ENCODE measurements around the gene TRIM36. TPM values are rescaled to one million over a fixed set of nuclear protein-coding genes. Genes with fewer than 3 reads are reported as not detected.

The TRIM36 gene
- polyA plus RNA-seq, 1 donor from 2014 or later: 122 TPM

DNA sequence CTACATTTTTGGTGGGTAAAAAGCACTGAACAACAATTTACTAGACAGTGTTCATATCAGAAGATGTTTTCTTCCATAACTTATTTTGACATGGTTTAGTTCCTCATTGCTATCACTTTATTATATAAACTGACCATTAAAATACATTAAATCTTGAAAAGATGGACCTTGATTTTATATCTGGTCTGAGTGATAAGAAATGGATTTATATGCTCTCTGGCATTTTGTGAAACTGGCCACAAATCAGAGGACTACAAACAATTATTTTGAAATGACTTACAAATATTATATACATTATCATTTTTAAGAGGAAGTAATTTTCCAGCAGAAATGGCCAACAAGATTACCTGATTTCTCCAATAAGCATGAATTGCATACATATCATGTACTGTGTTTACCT, 23.6 kb upstream of the TRIM36 start:
- H3K9ac ChIP-seq (ENCODE audit: low read length): no peak overlapping the region
- no peaks in the 10 kb centered on the region for H4K20me1 ChIP-seq (ENCODE audit: insufficient read depth)
- H3K79me2 ChIP-seq (replicated peaks; ENCODE audit: insufficient read depth, low read length): no peaks in the 10 kb centered on the region
- no peak overlapping the region for H3K4me3 ChIP-seq (ENCODE audit: low read length)
- H3F3A ChIP-seq (ENCODE audit: insufficient read depth, low read length, poor library complexity, severe bottlenecking): no peaks in the 10 kb centered on the region
- H3K9me2 ChIP-seq (ENCODE audit: insufficient read depth, low read length): no peaks in the 10 kb centered on the region
- no peaks in the 10 kb centered on the region for H3K27me3 ChIP-seq (ENCODE audit: insufficient read depth, low read depth, low read length)
- H3K9me3 ChIP-seq (ENCODE audit: low read length): no peaks in the 10 kb centered on the region
- no peak for TF ChIP-seq MXI1 (conservative IDR thresholded peaks at IDR 0.05; ENCODE audit: poor library complexity, severe bottlenecking)
- TF ChIP-seq EZH2 (IDR thresholded peaks at IDR 0.05; ENCODE audit: borderline replicate concordance, insufficient read depth, low read length, poor library complexity, severe bottlenecking): no peak
- TF ChIP-seq, protein P1, sequence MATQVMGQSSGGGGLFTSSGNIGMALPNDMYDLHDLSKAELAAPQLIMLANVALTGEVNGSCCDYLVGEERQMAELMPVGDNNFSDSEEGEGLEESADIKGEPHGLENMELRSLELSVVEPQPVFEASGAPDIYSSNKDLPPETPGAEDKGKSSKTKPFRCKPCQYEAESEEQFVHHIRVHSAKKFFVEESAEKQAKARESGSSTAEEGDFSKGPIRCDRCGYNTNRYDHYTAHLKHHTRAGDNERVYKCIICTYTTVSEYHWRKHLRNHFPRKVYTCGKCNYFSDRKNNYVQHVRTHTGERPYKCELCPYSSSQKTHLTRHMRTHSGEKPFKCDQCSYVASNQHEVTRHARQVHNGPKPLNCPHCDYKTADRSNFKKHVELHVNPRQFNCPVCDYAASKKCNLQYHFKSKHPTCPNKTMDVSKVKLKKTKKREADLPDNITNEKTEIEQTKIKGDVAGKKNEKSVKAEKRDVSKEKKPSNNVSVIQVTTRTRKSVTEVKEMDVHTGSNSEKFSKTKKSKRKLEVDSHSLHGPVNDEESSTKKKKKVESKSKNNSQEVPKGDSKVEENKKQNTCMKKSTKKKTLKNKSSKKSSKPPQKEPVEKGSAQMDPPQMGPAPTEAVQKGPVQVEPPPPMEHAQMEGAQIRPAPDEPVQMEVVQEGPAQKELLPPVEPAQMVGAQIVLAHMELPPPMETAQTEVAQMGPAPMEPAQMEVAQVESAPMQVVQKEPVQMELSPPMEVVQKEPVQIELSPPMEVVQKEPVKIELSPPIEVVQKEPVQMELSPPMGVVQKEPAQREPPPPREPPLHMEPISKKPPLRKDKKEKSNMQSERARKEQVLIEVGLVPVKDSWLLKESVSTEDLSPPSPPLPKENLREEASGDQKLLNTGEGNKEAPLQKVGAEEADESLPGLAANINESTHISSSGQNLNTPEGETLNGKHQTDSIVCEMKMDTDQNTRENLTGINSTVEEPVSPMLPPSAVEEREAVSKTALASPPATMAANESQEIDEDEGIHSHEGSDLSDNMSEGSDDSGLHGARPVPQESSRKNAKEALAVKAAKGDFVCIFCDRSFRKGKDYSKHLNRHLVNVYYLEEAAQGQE (IDR thresholded peaks at IDR 0.05; ENCODE audit: borderline replicate concordance): no peak
- TF ChIP-seq SMC3 (conservative IDR thresholded peaks at IDR 0.05; ENCODE audit: poor library complexity): no peak
- TF ChIP-seq RAD21 (conservative IDR thresholded peaks at IDR 0.05): no peak
- no peak for TF ChIP-seq EP300 (conservative IDR thresholded peaks at IDR 0.05; ENCODE audit: poor library complexity, severe bottlenecking)
- TF ChIP-seq, protein P2, sequence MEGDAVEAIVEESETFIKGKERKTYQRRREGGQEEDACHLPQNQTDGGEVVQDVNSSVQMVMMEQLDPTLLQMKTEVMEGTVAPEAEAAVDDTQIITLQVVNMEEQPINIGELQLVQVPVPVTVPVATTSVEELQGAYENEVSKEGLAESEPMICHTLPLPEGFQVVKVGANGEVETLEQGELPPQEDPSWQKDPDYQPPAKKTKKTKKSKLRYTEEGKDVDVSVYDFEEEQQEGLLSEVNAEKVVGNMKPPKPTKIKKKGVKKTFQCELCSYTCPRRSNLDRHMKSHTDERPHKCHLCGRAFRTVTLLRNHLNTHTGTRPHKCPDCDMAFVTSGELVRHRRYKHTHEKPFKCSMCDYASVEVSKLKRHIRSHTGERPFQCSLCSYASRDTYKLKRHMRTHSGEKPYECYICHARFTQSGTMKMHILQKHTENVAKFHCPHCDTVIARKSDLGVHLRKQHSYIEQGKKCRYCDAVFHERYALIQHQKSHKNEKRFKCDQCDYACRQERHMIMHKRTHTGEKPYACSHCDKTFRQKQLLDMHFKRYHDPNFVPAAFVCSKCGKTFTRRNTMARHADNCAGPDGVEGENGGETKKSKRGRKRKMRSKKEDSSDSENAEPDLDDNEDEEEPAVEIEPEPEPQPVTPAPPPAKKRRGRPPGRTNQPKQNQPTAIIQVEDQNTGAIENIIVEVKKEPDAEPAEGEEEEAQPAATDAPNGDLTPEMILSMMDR (IDR thresholded peaks at IDR 0.05; ENCODE audit: poor library complexity, severe bottlenecking): no peak
- TF ChIP-seq TAF1 (IDR thresholded peaks at IDR 0.05; ENCODE audit: low read depth): no peak
- no peak for TF ChIP-seq POLR2AphosphoS5 (IDR thresholded peaks at IDR 0.05)
- H3K36me3 ChIP-seq (ENCODE audit: insufficient read depth, low read length): no peaks in the 10 kb centered on the region
- H3K4me2 ChIP-seq (ENCODE audit: low read length): no peak overlapping the region
- no peak overlapping the region for H3K27ac ChIP-seq (ENCODE audit: low read length)
- H2AFZ ChIP-seq (ENCODE audit: low read depth, low read length): no peak overlapping the region

DNA sequence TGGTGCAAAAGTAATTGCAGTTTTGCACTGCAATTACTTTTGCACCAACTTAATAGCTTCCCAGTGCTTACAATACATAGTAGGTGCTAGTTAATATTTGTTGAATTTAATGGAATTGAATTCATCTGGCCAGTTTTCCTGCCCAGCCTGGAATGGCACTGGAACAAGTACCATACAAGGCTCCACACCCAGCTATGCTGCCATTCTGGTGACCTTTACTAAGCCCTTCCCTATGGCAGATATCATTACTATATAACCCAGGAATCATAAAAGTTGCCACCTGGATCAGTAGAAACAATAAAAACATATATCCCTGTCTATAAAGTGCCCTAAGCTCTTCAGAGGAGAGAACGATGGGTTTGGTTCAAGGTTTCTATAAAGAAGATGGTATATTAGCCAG, 22.4 kb upstream of the TRIM36 start:
- TF ChIP-seq, protein P2 (IDR thresholded peaks at IDR 0.05; ENCODE audit: poor library complexity, severe bottlenecking): no peak
- TF ChIP-seq, protein P1 (IDR thresholded peaks at IDR 0.05; ENCODE audit: borderline replicate concordance): no peak
- no peak for TF ChIP-seq POLR2AphosphoS5 (IDR thresholded peaks at IDR 0.05)
- TF ChIP-seq TAF1 (IDR thresholded peaks at IDR 0.05; ENCODE audit: low read depth): no peak
- no peak for TF ChIP-seq EZH2 (IDR thresholded peaks at IDR 0.05; ENCODE audit: borderline replicate concordance, insufficient read depth, low read length, poor library complexity, severe bottlenecking)
- no peak for TF ChIP-seq SMC3 (conservative IDR thresholded peaks at IDR 0.05; ENCODE audit: poor library complexity)
- no peak for TF ChIP-seq EP300 (conservative IDR thresholded peaks at IDR 0.05; ENCODE audit: poor library complexity, severe bottlenecking)
- no peak for TF ChIP-seq MXI1 (conservative IDR thresholded peaks at IDR 0.05; ENCODE audit: poor library complexity, severe bottlenecking)
- TF ChIP-seq RAD21 (conservative IDR thresholded peaks at IDR 0.05): no peak

More for the DNA sequence above, 22.4 kb upstream of the TRIM36 start:
- Histone ChIP-seq H3K4me2 (ENCODE audit: low read length) (no peak overlapping the region), H4K20me1 (ENCODE audit: insufficient read depth) (no peaks in the 10 kb centered on the region), H3K4me3 (ENCODE audit: low read length) (no peak overlapping the region), H3K9me2 (ENCODE audit: insufficient read depth, low read length) (no peaks in the 10 kb centered on the region), H3K79me2 (replicated peaks; ENCODE audit: insufficient read depth, low read length) (no peaks in the 10 kb centered on the region), H3K27me3 (ENCODE audit: insufficient read depth, low read depth, low read length) (no peaks in the 10 kb centered on the region), H3K9me3 (ENCODE audit: low read length) (no peaks in the 10 kb centered on the region), H3K27ac (ENCODE audit: low read length) (no peak overlapping the region), H3K36me3 (ENCODE audit: insufficient read depth, low read length) (no peaks in the 10 kb centered on the region), H3F3A (ENCODE audit: insufficient read depth, low read length, poor library complexity, severe bottlenecking) (no peaks in the 10 kb centered on the region), H2AFZ (ENCODE audit: low read depth, low read length) (no peak overlapping the region), H3K9ac (ENCODE audit: low read length) (no peak overlapping the region)
